Activated CD4-positive, alpha-beta T cell treated with anti-CD3 and anti-CD28 coated beads for 4 hours (primary cell): ENCODE measurements around the gene HS1BP3.

Experiments used
- DNase-seq, 2 donors: peaks; one replicate each; pipeline ENCODE4 v3.0.0-alpha.2; 2020

Gene HS1BP3

GRCh38 chr2:20567926-20568179 lies 83.0 kb downstream of the HS1BP3 start:
- no peak for DNase-seq
